Activated T-helper 2 cell treated with anti-CD3 and anti-CD28 coated beads, Interferon-gamma antibody, Interleukin-2, Interleukin-4, amounts not matched to agents 10 μg/mL and 5 μg/mL and 100 μg/mL, durations not matched to agents 14 hours and 24 hours and 36 hours (primary cell): ENCODE measurements around the gene FRS2. TPM values are rescaled to one million over a fixed set of nuclear protein-coding genes. Genes with fewer than 3 reads are reported as not detected.
A peak's percentile ranks its signal among the peaks of the same experiment; 100 is the strongest.

Experiments used
- DNase-seq: peaks from one replicate; pipeline ENCODE4 v3.0.0; 2021; ENCODE audit warnings: low spot score
- H3K27ac Mint-ChIP-seq: one replicate; pipeline ENCODE4 v1.8.0; 2021; ENCODE audit warnings: mixed read lengths
- H3K27me3 Mint-ChIP-seq: one replicate; pipeline ENCODE4 v1.8.0; 2021; ENCODE audit warnings: low read depth, mixed read lengths
- H3K36me3 Mint-ChIP-seq: one replicate; pipeline ENCODE4 v1.8.0; 2021; ENCODE audit warnings: low read depth, mixed read lengths
- H3K4me1 Mint-ChIP-seq: one replicate; pipeline ENCODE4 v1.8.0; 2021; ENCODE audit warnings: low read depth, mixed read lengths
- H3K4me3 Mint-ChIP-seq: one replicate; pipeline ENCODE4 v1.8.0; 2021; ENCODE audit warnings: low read depth, mild to moderate bottlenecking, moderate library complexity, mixed read lengths
- H3K9me3 Mint-ChIP-seq: one replicate; pipeline ENCODE4 v1.8.0; 2021; ENCODE audit warnings: mixed read lengths
- intact Hi-C: fragments of 100-400 bp; cut with micrococcal nuclease; formaldehyde crosslinking; loops from one replicate; pipeline ENCODE4 v1.15.1; 2023
- total RNA-seq: library from RNA; stranded (reverse); gene quantifications from 2 replicates; pipeline ENCODE4 v1.2.3, GENCODE V29; 2022

FRS2 gene
- total RNA-seq, 1 donor from 2014 or later: 11.4 TPM

GRCh38 chr12:69529021-69529420, 58.8 kb downstream of the FRS2 start:
- intact Hi-C loops: no loop called here
- DNase-seq: no peak
- H3K9me3 Mint-ChIP-seq: no peaks in the 10 kb centered on the region
- no peak overlapping the region for H3K4me3 Mint-ChIP-seq
- peaks cover 33% of the 10 kb centered on the region for H3K4me1 Mint-ChIP-seq
- H3K27me3 Mint-ChIP-seq: no peaks in the 10 kb centered on the region
- H3K36me3 Mint-ChIP-seq: peaks cover 15% of the 10 kb centered on the region
- peak overlapping the region; percentile 19 for H3K27ac Mint-ChIP-seq

- Mint-ChIP-seq H3K27me3 (no peaks in the 10 kb centered on the region), H3K27ac (peak overlapping the region; percentile 62), H3K4me1 (peaks cover 24% of the 10 kb centered on the region), H3K36me3 (peaks cover 23% of the 10 kb centered on the region), H3K9me3 (no peaks in the 10 kb centered on the region), H3K4me3 (no peak overlapping the region)
- intact Hi-C loops: loop anchor here (2.0 to 5.0 kb wide), 3 partner anchors 38 to 142 kb away; partner anchors contain the start of gene FRS2
- DNase-seq: no peak
Observed at GRCh38 chr12:69533844-69534243, 63.7 kb downstream of the FRS2 start.

GRCh38 chr12:69534389-69534822, 64.2 kb downstream of the FRS2 start:
- no peak overlapping the region for H3K4me3 Mint-ChIP-seq
- DNase-seq: peak; percentile 24
- H3K9me3 Mint-ChIP-seq: no peaks in the 10 kb centered on the region
- H3K36me3 Mint-ChIP-seq: peaks cover 20% of the 10 kb centered on the region
- peak overlapping the region; percentile 73 for H3K27ac Mint-ChIP-seq
- no peaks in the 10 kb centered on the region for H3K27me3 Mint-ChIP-seq
- peaks cover 22% of the 10 kb centered on the region for H3K4me1 Mint-ChIP-seq
- intact Hi-C loops: loop anchor here (2.0 to 5.0 kb wide), 3 partner anchors 38 to 142 kb away; partner anchors contain the start of gene FRS2

GRCh38 chr12:69540987-69541386, 70.8 kb downstream of the FRS2 start:
- Mint-ChIP-seq H3K27me3 (no peaks in the 10 kb centered on the region), H3K4me1 (peaks cover 2% of the 10 kb centered on the region), H3K36me3 (peaks cover 41% of the 10 kb centered on the region), H3K27ac (no peak overlapping the region), H3K4me3 (no peak overlapping the region), H3K9me3 (peaks cover 11% of the 10 kb centered on the region)
- intact Hi-C loops: no loop called here
- no peak for DNase-seq

GRCh38 chr12:69544087-69544486, 73.9 kb downstream of the FRS2 start:
- H3K4me3 Mint-ChIP-seq: no peak overlapping the region
- peaks cover 4% of the 10 kb centered on the region for H3K4me1 Mint-ChIP-seq
- DNase-seq: no peak
- H3K27ac Mint-ChIP-seq: no peak overlapping the region
- H3K9me3 Mint-ChIP-seq: peaks cover 12% of the 10 kb centered on the region
- no peaks in the 10 kb centered on the region for H3K27me3 Mint-ChIP-seq
- intact Hi-C loops: no loop called here
- peaks cover 34% of the 10 kb centered on the region for H3K36me3 Mint-ChIP-seq

- intact Hi-C loops: no loop called here
- peaks cover 6% of the 10 kb centered on the region for H3K4me1 Mint-ChIP-seq
- peaks cover 12% of the 10 kb centered on the region for H3K9me3 Mint-ChIP-seq
- DNase-seq: no peak
- H3K36me3 Mint-ChIP-seq: peaks cover 34% of the 10 kb centered on the region
- no peak overlapping the region for H3K27ac Mint-ChIP-seq
- no peaks in the 10 kb centered on the region for H3K27me3 Mint-ChIP-seq
- H3K4me3 Mint-ChIP-seq: no peak overlapping the region
Observed at GRCh38 chr12:69545081-69545480, 74.9 kb downstream of the FRS2 start.

GRCh38 chr12:69546693-69547438, 76.7 kb downstream of the FRS2 start:
- DNase-seq: no peak
- H3K9me3 Mint-ChIP-seq: peaks cover 12% of the 10 kb centered on the region
- no peak overlapping the region for H3K4me3 Mint-ChIP-seq
- intact Hi-C loops: no loop called here
- H3K4me1 Mint-ChIP-seq: peaks cover 5% of the 10 kb centered on the region
- H3K27ac Mint-ChIP-seq: no peak overlapping the region
- H3K27me3 Mint-ChIP-seq: no peaks in the 10 kb centered on the region
- H3K36me3 Mint-ChIP-seq: peaks cover 25% of the 10 kb centered on the region

- peaks cover 16% of the 10 kb centered on the region for H3K36me3 Mint-ChIP-seq
- intact Hi-C loops: no loop called here
Observed at GRCh38 chr12:69548687-69549086, 78.5 kb downstream of the FRS2 start.

GRCh38 chr12:69550569-69551350, 80.6 kb downstream of the FRS2 start:
- H3K4me3 Mint-ChIP-seq: no peak overlapping the region
- H3K27ac Mint-ChIP-seq: no peak overlapping the region
- no peaks in the 10 kb centered on the region for H3K27me3 Mint-ChIP-seq
- H3K4me1 Mint-ChIP-seq: peaks cover 5% of the 10 kb centered on the region
- peaks cover 3% of the 10 kb centered on the region for H3K9me3 Mint-ChIP-seq
- DNase-seq: no peak
- peaks cover 3% of the 10 kb centered on the region for H3K36me3 Mint-ChIP-seq
- intact Hi-C loops: no loop called here

More at GRCh38 chr12:69548687-69549086, 78.5 kb downstream of the FRS2 start:
- Mint-ChIP-seq H3K9me3 (peaks cover 6% of the 10 kb centered on the region), H3K4me1 (peaks cover 5% of the 10 kb centered on the region), H3K4me3 (no peak overlapping the region), H3K27ac (no peak overlapping the region), H3K27me3 (no peaks in the 10 kb centered on the region)
- no peak for DNase-seq

GRCh38 chr12:69553628-69554248, 83.5 kb downstream of the FRS2 start:
- no peak for DNase-seq
- H3K4me3 Mint-ChIP-seq: no peak overlapping the region
- H3K27ac Mint-ChIP-seq: no peak overlapping the region
- no peaks in the 10 kb centered on the region for H3K27me3 Mint-ChIP-seq
- peaks cover 3% of the 10 kb centered on the region for H3K4me1 Mint-ChIP-seq
- intact Hi-C loops: no loop called here
- no peaks in the 10 kb centered on the region for H3K9me3 Mint-ChIP-seq
- no peaks in the 10 kb centered on the region for H3K36me3 Mint-ChIP-seq

- Mint-ChIP-seq H3K36me3 (no peaks in the 10 kb centered on the region), H3K4me1 (no peaks in the 10 kb centered on the region), H3K9me3 (no peaks in the 10 kb centered on the region), H3K27me3 (no peaks in the 10 kb centered on the region), H3K4me3 (no peak overlapping the region), H3K27ac (no peak overlapping the region)
- no peak for DNase-seq
- intact Hi-C loops: no loop called here
Observed at GRCh38 chr12:69555461-69555860, 85.3 kb downstream of the FRS2 start.

- Mint-ChIP-seq H3K4me3 (no peak overlapping the region), H3K27me3 (no peaks in the 10 kb centered on the region), H3K27ac (no peak overlapping the region), H3K4me1 (no peaks in the 10 kb centered on the region), H3K36me3 (no peaks in the 10 kb centered on the region), H3K9me3 (no peaks in the 10 kb centered on the region)
- no peak for DNase-seq
- intact Hi-C loops: no loop called here
Observed at GRCh38 chr12:69556383-69556782, 86.2 kb downstream of the FRS2 start.
